ENCODE results near the gene WDFY4. TPM values are rescaled to one million over a fixed set of nuclear protein-coding genes. Genes with fewer than 3 reads are reported as not detected.

WDFY4 gene
- total and polyA plus RNA-seq, 2 of the 4 experiments (the other 2 are of a cell fraction), result not detected

DNA sequence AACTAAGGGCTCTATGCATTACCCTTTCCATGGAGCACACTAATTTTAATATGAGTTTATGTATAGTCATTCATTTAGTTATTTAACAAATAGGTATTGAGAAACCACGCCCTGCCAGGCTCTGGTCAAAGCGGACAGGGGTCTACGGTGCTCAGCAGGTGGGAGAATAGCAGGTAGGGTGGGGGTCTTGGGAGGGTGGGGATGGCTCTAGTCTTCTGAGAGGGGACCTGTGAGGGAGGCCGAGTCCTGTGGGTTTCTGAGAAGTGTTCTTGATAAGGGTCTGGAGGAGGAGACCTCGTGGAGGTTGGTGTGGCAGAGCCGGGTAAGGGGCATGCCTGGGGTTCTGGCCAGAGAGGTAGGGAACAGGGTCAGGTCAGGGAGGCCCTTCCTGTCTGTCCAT lies 1.1 kb downstream of the WDFY4 start:
- CTCF ChIA-PET, result no interaction called here
- H2BK5ac ChIP-seq (ENCODE audit: low read depth, low read length, poor library complexity, severe bottlenecking), result no peak overlapping the region
- H2BK15ac ChIP-seq (ENCODE audit: low read depth, low read length), result no peak overlapping the region
- no peak for TF ChIP-seq SMC3 (IDR thresholded peaks at IDR 0.05; ENCODE audit: low read depth, low read length)
- TF ChIP-seq, protein P1, sequence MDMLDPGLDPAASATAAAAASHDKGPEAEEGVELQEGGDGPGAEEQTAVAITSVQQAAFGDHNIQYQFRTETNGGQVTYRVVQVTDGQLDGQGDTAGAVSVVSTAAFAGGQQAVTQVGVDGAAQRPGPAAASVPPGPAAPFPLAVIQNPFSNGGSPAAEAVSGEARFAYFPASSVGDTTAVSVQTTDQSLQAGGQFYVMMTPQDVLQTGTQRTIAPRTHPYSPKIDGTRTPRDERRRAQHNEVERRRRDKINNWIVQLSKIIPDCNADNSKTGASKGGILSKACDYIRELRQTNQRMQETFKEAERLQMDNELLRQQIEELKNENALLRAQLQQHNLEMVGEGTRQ (IDR thresholded peaks at IDR 0.05; ENCODE audit: low read depth, low read length), result no peak
- no peak for TF ChIP-seq CHD1 (IDR thresholded peaks at IDR 0.05; ENCODE audit: low read depth, low read length)
- H3K9ac ChIP-seq (ENCODE audit: low read depth, low read length), result no peak overlapping the region
- no peak for ATAC-seq (ENCODE audit: low read depth)
- no peak overlapping the region for H2BK120ac ChIP-seq (ENCODE audit: low read depth, low read length)
- H3K14ac ChIP-seq (replicated peaks; ENCODE audit: low read depth, low read length), result no peak overlapping the region
- H3K4me3 ChIP-seq (ENCODE audit: insufficient read depth, low read depth, low read length), result no peak overlapping the region
- H4K91ac ChIP-seq (ENCODE audit: insufficient read depth, low read depth, low read length), result no peak overlapping the region
- H3K18ac ChIP-seq (ENCODE audit: low read depth, low read length), result no peak overlapping the region
- no peak overlapping the region for H3K4me2 ChIP-seq (ENCODE audit: low read depth, low read length)
- POLR2A ChIA-PET (ENCODE audit: unreplicated experiment), result no interaction called here
- no peak overlapping the region for H4K5ac ChIP-seq (ENCODE audit: low read depth, low read length)
- H3K79me1 ChIP-seq (ENCODE audit: low read depth in 1 of 2, low read length in 2 of 2), result no peaks in the 10 kb centered on the region
- intact Hi-C loops (cut with micrococcal nuclease), result no loop called here
- H3K36me3 ChIP-seq (ENCODE audit: control insufficient read depth, insufficient read depth, low read length), result no peaks in the 10 kb centered on the region
- BruUV-seq (replicated peaks), result no TSS peak
- H4K8ac ChIP-seq (ENCODE audit: low read depth in 2 of 2, low read length in 2 of 2), result no peak overlapping the region
- no peak overlapping the region for H2AK5ac ChIP-seq (ENCODE audit: low read depth, low read length)
- H2AK9ac ChIP-seq (replicated peaks; ENCODE audit: low read depth, low read length, poor library complexity), result no peak overlapping the region
- H3K27me3 ChIP-seq (ENCODE audit: control insufficient read depth, insufficient read depth, low read length), result peaks cover 5% of the 10 kb centered on the region
- H3K27ac ChIP-seq (ENCODE audit: insufficient read depth, low read length), result no peak overlapping the region
- no peak overlapping the region for H3K56ac ChIP-seq (ENCODE audit: extremely low read depth, insufficient read depth, low read length)
- no peaks in the 10 kb centered on the region for H3K9me1 ChIP-seq (ENCODE audit: insufficient read depth, low read length)
- H2AFZ ChIP-seq (replicated peaks; ENCODE audit: low read length, poor library complexity), result no peak overlapping the region
- 17% methylated on average over 1 of the region's 6 CpGs; no CpG with 5 or more reads in 1 of the 2 experiments for WGBS, 2 experiments (ENCODE audit: extremely low coverage in 2 of 2, insufficient read length in 1 of 2)
- no peak overlapping the region for H2BK20ac ChIP-seq (ENCODE audit: low read depth, low read length)
- H4K20me1 ChIP-seq (ENCODE audit: insufficient read depth, low read length), result no peaks in the 10 kb centered on the region
- no peaks in the 10 kb centered on the region for H3K9me3 ChIP-seq (ENCODE audit: control insufficient read depth, insufficient read depth, low read length)
- in situ Hi-C loops (cut with MboI; ENCODE audit: low sequenced_read_pairs), result no loop called here
- H3K4me1 ChIP-seq (ENCODE audit: control insufficient read depth, insufficient read depth, low read length), result no peaks in the 10 kb centered on the region
- H3K4ac ChIP-seq (ENCODE audit: low read depth, low read length), result no peak overlapping the region
- H3K23ac ChIP-seq (ENCODE audit: low read depth, low read length), result no peak overlapping the region
- no peak for DNase-seq
- dilution Hi-C loops (cut with HindIII; ENCODE audit: low sequenced_read_pairs, unreplicated experiment), result no loop called here

Data from IMR-90 (cell line).